PFSK-1 (cell line): ENCODE measurements around the gene PODXL2.

ENCODE experiments used
- FOXP2 ChIP-seq: optimal IDR thresholded peaks from 2 replicates; pipeline ENCODE3; 2011; ENCODE audit warnings: borderline replicate concordance, control low read depth, inconsistent platforms; ENCODE audit not compliant: insufficient read depth; ENCODE audit errors: extremely low read length, extremely low read depth
- POLR2AphosphoS5 ChIP-seq: IDR thresholded peaks from 2 replicates; pipeline ENCODE4 v1.6.1; 2012; ENCODE audit warnings: low read depth, mild to moderate bottlenecking, control low read depth, low read length, moderate library complexity
- SIN3A ChIP-seq: IDR thresholded peaks from 2 replicates; pipeline ENCODE4 v1.6.1; 2012; ENCODE audit warnings: mild to moderate bottlenecking, low read length, moderate library complexity, borderline replicate concordance; ENCODE audit not compliant: insufficient read depth
- TAF1 ChIP-seq: IDR thresholded peaks from 2 replicates; pipeline ENCODE4 v1.6.1; 2012; ENCODE audit warnings: low read length, control low read depth, borderline replicate concordance; ENCODE audit not compliant: insufficient read depth
- TF ChIP-seq, protein P1 (sequence below), 2 experiments: IDR thresholded peaks; 2 replicates each; pipeline versions ENCODE4 v1.6.1 to v1.8.0; 2011 to 2012; ENCODE audit warnings: low read depth in 2 of 2, low read length in 2 of 2, control low read depth in 1 of 2, inconsistent platforms in 1 of 2, mild to moderate bottlenecking in 1 of 2, moderate library complexity in 1 of 2; ENCODE audit not compliant: insufficient read depth in 1 of 2

Gene PODXL2

DNA sequence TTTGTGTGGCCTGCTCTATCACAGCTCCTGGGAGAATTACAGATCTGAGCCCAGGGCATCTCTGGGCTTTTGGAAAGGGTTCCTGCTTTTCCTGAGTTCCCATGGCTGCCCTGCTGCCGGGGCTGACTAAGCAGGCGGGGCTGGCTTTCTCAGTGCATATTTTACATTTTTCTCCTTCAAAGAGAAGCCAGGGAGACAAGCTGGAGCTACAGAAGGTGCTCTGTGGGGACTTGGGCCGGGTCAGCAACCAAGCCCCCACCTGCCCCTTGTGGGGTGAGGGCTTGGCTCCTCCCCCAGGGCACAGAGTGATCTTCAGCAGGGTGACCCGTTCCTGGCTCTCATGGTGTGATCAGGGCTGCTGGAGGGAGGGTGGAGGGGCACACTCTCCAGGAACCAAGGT, 61.1 kb downstream of the PODXL2 start:
- TF ChIP-seq FOXP2 (no peak), SIN3A (no peak), POLR2AphosphoS5 (no peak), TAF1 (no peak)
- TF ChIP-seq, protein P1, sequence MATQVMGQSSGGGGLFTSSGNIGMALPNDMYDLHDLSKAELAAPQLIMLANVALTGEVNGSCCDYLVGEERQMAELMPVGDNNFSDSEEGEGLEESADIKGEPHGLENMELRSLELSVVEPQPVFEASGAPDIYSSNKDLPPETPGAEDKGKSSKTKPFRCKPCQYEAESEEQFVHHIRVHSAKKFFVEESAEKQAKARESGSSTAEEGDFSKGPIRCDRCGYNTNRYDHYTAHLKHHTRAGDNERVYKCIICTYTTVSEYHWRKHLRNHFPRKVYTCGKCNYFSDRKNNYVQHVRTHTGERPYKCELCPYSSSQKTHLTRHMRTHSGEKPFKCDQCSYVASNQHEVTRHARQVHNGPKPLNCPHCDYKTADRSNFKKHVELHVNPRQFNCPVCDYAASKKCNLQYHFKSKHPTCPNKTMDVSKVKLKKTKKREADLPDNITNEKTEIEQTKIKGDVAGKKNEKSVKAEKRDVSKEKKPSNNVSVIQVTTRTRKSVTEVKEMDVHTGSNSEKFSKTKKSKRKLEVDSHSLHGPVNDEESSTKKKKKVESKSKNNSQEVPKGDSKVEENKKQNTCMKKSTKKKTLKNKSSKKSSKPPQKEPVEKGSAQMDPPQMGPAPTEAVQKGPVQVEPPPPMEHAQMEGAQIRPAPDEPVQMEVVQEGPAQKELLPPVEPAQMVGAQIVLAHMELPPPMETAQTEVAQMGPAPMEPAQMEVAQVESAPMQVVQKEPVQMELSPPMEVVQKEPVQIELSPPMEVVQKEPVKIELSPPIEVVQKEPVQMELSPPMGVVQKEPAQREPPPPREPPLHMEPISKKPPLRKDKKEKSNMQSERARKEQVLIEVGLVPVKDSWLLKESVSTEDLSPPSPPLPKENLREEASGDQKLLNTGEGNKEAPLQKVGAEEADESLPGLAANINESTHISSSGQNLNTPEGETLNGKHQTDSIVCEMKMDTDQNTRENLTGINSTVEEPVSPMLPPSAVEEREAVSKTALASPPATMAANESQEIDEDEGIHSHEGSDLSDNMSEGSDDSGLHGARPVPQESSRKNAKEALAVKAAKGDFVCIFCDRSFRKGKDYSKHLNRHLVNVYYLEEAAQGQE (IDR thresholded peaks at IDR 0.05; ENCODE audit: insufficient read depth in 1 of 2, low read depth in 2 of 2, low read length in 2 of 2) = no peak

DNA sequence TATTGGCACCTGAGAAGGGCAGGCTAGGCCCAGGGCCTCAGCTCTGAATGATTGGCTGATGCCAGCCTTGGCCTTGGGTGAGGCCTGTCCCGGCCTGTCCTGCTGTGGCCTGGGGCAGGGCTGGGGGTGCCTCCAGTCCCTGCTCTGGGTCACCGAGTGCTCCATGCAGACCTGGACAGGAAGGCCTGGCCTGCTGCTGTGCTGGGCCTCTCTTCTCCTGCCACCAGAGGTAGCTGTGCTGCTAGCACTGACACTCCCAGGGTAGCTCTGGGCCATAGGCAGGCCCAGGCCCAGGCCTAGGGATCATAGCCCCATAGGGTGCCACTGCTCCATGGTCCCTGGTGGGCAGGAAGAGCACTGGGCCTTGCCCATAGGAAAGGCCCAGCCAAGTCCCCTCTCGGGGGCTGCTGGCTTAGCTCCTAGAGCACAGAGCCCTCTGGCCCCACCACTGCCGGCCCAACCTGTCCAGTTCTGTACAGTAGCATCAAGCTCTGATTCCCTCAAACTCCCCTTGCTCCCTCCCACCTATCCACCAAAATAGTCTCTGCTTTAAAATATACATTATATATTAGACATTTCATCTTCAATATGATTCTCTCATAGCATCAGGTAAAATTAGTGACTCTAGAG, 62.0 kb downstream of the PODXL2 start:
- TF ChIP-seq TAF1 = no peak
- TF ChIP-seq SIN3A = no peak
- TF ChIP-seq, protein P1 (IDR thresholded peaks at IDR 0.05; ENCODE audit: insufficient read depth in 1 of 2, low read depth in 2 of 2, low read length in 2 of 2) = no peak

DNA sequence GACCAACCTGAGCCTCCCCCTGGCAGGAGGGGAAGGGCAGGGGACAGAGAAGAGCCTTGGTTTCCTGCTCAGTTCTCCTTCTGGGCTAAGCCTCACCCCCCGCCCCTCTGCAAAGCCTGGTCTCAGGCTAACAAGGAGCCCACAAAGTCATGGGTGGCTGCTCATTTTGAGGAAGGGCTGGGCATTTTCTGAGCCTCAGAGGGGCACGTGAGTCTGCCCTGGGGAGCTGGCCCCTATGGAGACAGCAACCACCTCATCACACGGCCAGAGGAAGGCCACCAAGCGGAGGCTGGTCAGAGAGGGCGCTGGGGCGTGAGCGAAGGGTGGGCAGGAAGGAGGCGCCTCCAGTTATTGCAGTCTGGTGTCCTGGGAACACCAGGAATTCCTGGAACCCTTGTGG, 62.5 kb downstream of the PODXL2 start:
- TF ChIP-seq POLR2AphosphoS5 (no peak), SIN3A (no peak), FOXP2 (no peak), TAF1 (no peak)
- TF ChIP-seq, protein P1 (IDR thresholded peaks at IDR 0.05; ENCODE audit: insufficient read depth in 1 of 2, low read depth in 2 of 2, low read length in 2 of 2) = no peak

DNA sequence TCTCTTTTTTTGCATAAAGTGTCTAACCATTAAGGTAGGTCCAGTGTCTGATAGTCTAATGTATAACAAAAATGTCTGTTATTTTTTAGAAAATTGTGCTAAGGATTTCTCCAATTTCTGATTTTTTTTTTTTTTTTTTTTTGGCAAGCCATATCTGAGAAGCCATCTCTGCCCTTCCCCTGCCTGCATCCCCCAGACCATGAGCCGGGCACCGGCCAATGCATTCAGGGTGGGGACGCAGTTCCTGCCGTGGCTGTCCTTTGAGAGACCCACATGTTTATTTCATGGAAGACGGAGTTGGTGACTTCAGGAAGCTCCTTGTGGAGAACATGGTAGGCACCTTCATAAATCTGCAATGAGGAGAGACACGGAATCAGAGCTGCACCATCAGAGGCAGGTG, 63.0 kb downstream of the PODXL2 start:
- TF ChIP-seq, protein P1 (IDR thresholded peaks at IDR 0.05; ENCODE audit: insufficient read depth in 1 of 2, low read depth in 2 of 2, low read length in 2 of 2) = no peak
- TF ChIP-seq FOXP2 = no peak
- no peak for TF ChIP-seq SIN3A
- TF ChIP-seq TAF1 = no peak
- no peak for TF ChIP-seq POLR2AphosphoS5
